ENCODE measurements around the gene ST7.
"Not testable (repeated sequence)": the region's sequence is repeated elsewhere in the genome, so short reads cannot be mapped to it uniquely, and the experiment has no call there.

- not testable (repeated sequence) for TF ChIP-seq SUZ12 (IDR thresholded peaks at IDR 0.05; ENCODE audit: extremely low read depth, insufficient read depth, insufficient read length); ZNF274 (IDR thresholded peaks at IDR 0.05; ENCODE audit: low read depth, low read length); YY1 (IDR thresholded peaks at IDR 0.05; ENCODE audit: insufficient read depth, insufficient read length)
Measured at GRCh38 chr7:116971153-116971552, 17.9 kb downstream of the ST7 start.
